ENCODE data around the gene ABHD6.
"Not testable (repeated sequence)": the region's sequence is repeated elsewhere in the genome, so short reads cannot be mapped to it uniquely, and the experiment has no call there.

ABHD6 gene

DNA sequence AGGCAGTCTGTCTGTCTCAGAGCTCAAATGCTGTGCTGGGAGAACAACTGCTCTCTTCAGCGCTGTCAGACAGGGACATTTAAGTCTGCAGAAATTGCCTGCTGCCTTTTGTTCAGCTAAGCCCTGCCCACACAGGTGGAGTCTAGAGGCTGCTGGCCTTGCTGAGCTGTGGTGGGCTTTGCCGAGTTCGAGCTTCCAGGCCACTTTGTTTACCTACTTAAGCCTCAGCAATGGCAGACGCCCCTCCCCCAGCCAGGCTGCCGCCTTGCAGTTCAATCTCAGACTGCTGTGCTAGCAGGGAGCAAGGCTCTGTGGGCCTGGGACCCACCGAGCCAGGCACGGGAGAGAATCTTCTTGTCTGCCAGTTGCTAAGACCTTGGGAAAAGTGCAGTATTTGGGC is 43.5 kb downstream of the ABHD6 start:
- DNase-seq (ENCODE audit: low spot score) = no peak

- DNase-seq (ENCODE audit: low spot score) = no peak
These were observed 47.7 kb downstream of the ABHD6 start for GRCh38 chr3:58285334-58285733.

DNA sequence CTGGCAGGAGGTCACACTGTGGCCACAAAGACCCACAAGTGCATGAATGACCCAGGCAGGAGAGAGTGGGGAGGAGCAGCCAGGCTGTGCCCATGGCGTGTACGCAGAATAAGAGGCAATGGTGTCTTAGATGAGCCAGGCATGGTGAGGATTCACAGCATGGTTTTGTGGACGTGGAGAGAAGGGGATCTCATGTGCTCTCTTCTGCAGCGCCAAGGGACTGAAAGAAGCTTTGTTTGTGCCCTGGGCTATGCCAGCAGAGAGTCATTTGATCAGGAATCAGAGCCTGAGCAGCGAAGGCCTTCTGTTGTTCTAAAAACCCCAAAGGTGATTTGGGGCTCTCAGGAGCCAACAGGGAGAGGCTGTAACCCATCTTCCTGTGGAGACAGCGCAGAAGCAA is 49.8 kb downstream of the ABHD6 start:
- DNase-seq (ENCODE audit: low spot score) = no peak

DNA sequence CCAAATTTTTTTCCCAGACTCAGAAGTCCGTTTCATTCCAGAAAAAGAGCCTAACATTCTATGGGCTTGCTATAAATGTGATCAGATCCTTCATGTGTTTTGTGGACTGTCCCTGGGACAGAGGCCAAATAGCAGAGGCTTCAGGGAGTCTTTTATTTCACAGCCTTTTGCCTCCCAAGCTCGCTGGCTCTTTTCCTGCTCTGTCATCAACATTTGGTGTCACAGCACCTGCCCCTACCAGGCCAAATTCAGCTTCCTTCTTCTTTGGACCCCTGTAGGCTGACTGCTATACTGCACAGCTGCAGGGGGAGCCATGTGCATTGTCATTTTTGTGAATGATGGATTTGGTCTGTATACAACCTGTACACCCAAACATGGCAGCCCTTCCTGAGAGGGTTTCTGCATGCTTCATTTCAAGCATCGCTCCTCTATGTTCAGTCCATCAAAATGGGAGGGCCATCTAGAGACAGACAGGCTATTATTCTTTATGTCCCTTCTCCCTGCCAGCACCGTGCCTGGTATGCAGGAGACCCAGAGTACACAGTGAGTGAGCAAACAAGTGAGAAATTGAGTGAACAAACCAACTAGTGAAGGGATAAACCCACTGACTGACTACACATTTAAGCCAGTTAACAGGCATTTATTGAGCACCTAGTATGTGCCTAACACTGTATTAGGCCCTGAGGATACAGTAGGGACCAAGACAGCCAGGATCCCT is 50.6 kb downstream of the ABHD6 start:
- no peak for DNase-seq (ENCODE audit: low spot score)

DNA sequence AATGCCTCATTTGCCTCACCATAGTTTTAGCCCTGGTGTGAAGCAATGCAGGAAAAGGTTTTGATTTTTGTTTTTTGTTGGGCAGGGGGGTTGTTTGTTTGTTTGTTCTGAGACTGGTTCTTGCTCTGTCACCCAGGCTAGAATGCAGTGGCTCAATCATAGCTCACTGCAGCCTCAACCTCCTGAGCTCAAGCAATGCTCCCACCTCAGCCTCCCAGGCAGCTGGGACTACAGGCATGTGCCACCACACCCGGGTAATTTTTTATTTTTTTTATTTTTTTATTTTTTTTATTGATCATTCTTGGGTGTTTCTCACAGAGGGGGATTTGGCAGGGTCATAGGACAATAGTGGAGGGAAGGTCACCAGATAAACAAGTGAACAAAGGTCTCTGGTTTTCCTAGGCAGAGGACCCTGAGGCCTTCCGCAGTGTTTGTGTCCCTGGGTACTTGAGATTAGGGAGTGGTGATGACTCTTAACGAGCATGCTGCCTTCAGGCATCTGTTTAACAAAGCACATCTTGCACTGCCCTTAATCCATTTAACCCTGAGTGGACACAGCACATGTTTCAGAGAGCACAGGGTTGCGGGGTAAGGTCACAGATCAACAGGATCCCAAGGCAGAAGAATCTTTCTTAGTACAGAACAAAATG is 51.5 kb downstream of the ABHD6 start:
- DNase-seq (ENCODE audit: low spot score) = not testable (repeated sequence)

DNA sequence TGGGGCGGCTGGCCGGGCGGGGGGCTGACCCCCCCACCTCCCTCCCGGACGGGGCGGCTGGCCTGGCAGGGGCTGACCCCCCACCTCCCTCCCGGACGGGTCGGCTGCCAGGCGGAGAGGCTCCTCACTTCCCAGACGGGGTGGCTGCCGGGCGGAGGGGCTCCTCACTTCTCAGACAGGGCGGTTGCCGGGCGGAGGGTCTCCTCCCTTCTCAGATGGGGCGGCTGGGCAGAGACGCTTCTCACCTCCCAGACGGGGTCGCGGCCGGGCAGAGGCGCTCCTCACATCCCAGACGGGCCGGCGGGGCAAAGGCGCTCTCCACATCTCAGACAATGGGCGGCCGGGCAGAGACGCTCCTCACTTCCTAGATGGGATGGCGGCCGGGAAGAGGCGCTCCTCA is 52.9 kb downstream of the ABHD6 start:
- not testable (repeated sequence) for DNase-seq (ENCODE audit: low spot score)

- DNase-seq (ENCODE audit: low spot score) = no peak
These were observed 54.2 kb downstream of the ABHD6 start for GRCh38 chr3:58291671-58292338.

DNA sequence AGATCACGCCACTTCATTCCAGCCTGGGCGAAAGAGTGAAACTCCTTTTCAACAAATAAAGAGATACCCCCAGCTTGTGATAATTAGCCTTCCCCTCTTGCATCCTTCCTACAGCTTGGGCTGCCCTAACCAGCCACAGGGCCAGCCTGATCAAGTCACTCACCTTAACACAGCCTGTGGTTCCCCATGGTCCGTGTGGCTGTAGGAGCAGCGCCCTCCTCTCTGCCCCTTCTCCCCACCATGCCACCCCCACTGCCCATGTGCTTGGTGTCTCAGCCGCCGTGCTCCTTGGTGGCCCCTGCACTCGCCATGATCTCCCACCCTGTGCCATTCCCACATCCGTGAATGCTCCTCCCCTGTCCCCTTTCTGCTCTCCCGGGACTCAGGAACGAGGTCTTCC is 55.3 kb downstream of the ABHD6 start:
- DNase-seq (ENCODE audit: low spot score) = no peak

- no peak for DNase-seq (ENCODE audit: low spot score)
These were observed 55.9 kb downstream of the ABHD6 start for GRCh38 chr3:58293516-58293915.

- DNase-seq (ENCODE audit: low spot score) = no peak
These were observed 58.7 kb downstream of the ABHD6 start for GRCh38 chr3:58296269-58296668.

GRCh38 chr3:58296843-58297242 is 59.3 kb downstream of the ABHD6 start:
- DNase-seq (ENCODE audit: low spot score) = no peak

- no peak for DNase-seq (ENCODE audit: low spot score)
These were observed 60.6 kb downstream of the ABHD6 start for GRCh38 chr3:58298190-58298589.

- DNase-seq (ENCODE audit: low spot score) = no peak
These were observed 61.5 kb downstream of the ABHD6 start for GRCh38 chr3:58299075-58299474.

DNA sequence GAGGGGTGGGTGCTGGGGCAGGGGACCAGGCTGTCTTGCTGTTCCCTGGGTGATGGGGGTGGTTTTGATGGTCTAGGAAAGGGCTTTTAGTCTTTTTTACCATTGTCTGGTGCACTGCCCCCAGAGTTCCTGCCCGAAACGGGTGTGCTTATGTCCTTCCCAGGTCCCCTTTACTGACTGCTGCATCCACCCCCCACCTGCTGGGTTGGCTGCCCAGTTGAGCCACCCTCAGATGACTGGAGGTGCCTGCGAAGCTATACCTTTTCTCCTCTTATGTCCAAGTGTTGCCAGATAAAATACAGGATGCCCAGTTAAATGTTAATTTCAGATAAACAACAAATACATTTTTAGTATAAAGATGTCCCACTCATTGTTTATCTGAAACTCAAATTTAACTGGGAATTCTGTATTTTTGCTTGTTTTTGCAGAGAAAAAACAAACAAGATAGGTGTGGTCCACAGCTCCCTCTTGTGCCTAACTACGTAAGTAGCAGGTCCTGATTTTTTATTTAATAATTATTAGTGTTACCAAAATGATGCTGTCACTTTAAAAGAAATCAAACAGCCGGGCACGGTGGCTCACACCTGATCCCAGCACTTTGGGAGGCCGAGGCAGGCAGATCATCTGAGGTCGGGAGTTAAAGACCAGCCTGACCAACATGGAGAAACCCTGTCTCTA is 62.4 kb downstream of the ABHD6 start:
- peak; percentile 23 for DNase-seq (ENCODE audit: low spot score)

DNA sequence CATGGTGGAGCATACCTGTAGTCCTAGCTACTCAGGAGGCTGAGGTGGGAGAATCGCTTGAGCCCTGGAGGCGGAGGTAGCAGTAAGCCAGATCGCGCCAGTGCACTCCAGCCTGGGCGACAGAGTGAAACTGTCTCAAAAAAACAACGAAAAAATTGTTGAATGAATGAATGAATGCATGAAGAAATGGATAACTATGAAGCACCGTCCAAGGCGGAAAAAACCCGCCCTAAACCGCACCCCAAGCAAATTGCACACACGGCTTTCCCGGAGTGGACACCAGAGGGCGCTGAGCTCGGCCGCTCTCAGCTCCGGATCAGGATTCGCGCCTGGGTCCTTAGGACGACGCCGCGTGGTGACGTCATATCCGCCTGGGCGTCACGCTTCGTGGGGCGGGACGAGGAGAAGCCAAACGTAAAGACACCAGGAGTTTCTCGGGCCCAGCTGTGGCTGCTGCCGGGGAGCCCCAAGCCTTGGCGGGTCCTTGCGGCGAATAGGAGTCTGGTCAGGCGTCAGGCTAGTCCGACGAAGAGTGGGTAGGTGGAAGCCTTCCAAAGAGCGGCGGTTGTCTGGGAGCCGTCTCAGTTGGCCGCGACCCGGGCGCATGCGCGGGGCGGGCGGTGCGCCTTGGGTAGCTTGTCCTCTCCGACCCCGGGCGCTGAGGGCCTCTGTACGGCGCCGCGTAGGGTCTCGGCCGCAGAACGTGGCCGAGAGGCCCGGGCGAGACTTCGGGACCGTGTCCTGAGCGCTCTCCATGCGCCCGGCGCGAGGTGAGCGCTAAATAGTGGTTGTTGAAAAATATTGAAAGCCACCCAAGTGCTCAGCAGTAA is 68.5 kb downstream of the ABHD6 start, which contains the start of the genes HTD2 and RPP14:
Gene HTD2 (plus strand): TSS at position 639 of the 830 bp plus-strand sequence. CDS start 11,094 bp downstream, outside the sequence.
Gene RPP14 (plus strand): TSS at position 364 of the 830 bp plus-strand sequence. CDS start 4,085 bp downstream, outside the sequence.
- DNase-seq (ENCODE audit: low spot score) = peak; percentile 97

- DNase-seq (ENCODE audit: low spot score) = peak; percentile 44
These were observed 70.1 kb downstream of the ABHD6 start for GRCh38 chr3:58307639-58308215.

DNA sequence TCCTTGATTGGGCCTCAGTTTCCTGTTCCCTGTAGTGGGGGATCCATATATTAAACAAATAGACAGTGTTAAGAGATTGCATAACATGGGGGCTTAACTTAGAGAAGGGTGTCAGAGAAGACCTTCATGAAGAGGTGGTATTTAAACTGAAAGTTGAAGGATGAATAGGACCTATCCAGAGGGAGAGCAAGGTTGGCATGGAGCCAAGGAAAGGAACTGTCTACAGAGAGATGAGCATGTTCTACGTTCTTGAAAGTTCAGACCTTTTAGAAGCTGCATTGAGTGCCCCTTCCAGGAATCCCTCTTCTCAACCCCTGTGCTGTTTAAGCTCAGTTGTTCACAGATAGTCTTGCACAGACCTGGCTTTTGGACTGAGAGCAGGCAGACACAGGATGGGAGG is 71.1 kb downstream of the ABHD6 start:
- no peak for DNase-seq (ENCODE audit: low spot score)

- no peak for DNase-seq (ENCODE audit: low spot score)
These were observed 80.2 kb downstream of the ABHD6 start for GRCh38 chr3:58317811-58318210.

- DNase-seq (ENCODE audit: low spot score) = no peak
These were observed 84.2 kb downstream of the ABHD6 start for GRCh38 chr3:58321791-58322190.

DNA sequence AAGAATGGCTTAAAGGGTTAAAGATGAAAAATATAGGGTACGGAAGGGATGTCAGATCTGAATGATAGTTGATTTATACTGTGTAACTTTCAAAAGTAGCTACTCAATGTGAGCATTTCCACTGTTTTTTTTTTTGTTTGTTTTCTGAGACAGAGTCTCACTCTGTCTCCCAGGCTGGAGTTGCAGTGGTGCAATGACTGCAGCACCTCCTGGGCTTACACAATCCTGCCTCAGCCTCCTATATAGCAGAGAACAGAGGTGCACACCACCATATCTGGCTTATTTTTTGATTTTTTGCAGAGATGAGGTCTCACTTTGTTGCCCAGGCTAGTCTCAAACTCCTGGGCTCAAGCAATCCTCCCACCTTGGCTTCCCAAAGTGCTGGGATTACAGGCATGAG is 85.2 kb downstream of the ABHD6 start:
- no peak for DNase-seq (ENCODE audit: low spot score)

All from LoVo (cell line).